Lower lobe of right lung (tissue), 2 donors: ENCODE results near the gene SLC25A18. TPM values are rescaled to one million over a fixed set of nuclear protein-coding genes. Genes with fewer than 3 reads are reported as not detected.

Experiments
- ATAC-seq, 2 donors: fragments of 200-7000 bp; cut with Tn5 transposase; one replicate each; pipeline ENCODE4 v1.9.1; 2020 to 2022; ENCODE audit warnings: mild to moderate bottlenecking in 2 of 2, moderate library complexity in 2 of 2
- DNase-seq: peaks from one replicate; pipeline ENCODE4 v3.0.0-alpha.2; 2020
- H3K27ac ChIP-seq: fragments of 200-600 bp; one replicate; pipeline ENCODE4 v1.8.0; 2022
- H3K27me3 ChIP-seq: fragments of 200-600 bp; one replicate; pipeline ENCODE4 v1.8.0; 2022; ENCODE audit warnings: low read depth
- H3K36me3 ChIP-seq: fragments of 200-600 bp; one replicate; pipeline ENCODE4 v1.8.0; 2022; ENCODE audit warnings: mild to moderate bottlenecking
- H3K4me1 ChIP-seq: fragments of 200-600 bp; one replicate; pipeline ENCODE4 v1.8.0; 2022
- H3K4me3 ChIP-seq: fragments of 200-600 bp; one replicate; pipeline ENCODE4 v1.8.0; 2022; ENCODE audit warnings: mild to moderate bottlenecking
- H3K9me3 ChIP-seq: fragments of 200-600 bp; one replicate; pipeline ENCODE4 v1.8.0; 2022
- intact Hi-C: fragments of 100-400 bp; cut with DNase I; formaldehyde crosslinking; loops from one replicate; pipeline ENCODE4 v1.11.0; 2022
- total RNA-seq: library from RNA; stranded (reverse); fragmentation: NEBNext Ultra II Directional; extraction: Animal tissue kit (Norgen Biotek cat#: 25700); gene quantifications from one replicate; pipeline ENCODE4 v1.2.1, GENCODE V29; 2021
- TF ChIP-seq, protein P1 (sequence below): fragments of 200-600 bp; IDR thresholded peaks from one replicate; pipeline ENCODE4 v1.8.0; 2022; ENCODE audit warnings: antibody characterized with exemption, mild to moderate bottlenecking
- donor health status: DM: no; HTN: yes; CAD: no; lungs with severe emphysema.

The SLC25A18 gene
- total RNA-seq, 1 donor from 2014 or later = 0.50 TPM

DNA sequence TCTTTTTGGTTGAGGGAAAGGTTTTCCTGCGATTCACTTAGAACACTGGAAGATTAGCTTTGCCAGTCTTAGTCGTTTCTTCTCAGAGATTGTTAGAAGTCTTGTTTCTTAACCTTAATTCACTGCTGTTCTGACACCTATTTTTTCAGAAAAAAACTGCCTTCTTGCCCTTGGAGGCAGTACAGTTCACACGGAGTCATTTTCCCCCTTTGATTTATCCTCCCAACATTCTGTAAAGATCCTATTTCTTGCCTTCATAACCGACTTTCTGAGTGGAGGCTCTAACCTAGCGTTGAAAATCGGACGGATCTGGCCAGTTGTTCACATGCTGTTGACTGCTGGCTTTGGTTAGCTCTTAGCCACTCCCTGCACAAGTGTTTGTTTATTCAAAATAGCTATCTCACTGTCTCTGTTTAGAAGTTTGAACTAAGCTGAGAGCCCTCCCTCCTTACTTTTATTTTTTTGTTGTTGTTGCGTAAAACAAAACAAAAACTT is 76.0 kb downstream of the SLC25A18 start:
- peak; percentile 58 to 59 for ATAC-seq
- H3K27me3 ChIP-seq = no peaks in the 10 kb centered on the region
- H3K9me3 ChIP-seq = no peaks in the 10 kb centered on the region
- TF ChIP-seq, protein P1, sequence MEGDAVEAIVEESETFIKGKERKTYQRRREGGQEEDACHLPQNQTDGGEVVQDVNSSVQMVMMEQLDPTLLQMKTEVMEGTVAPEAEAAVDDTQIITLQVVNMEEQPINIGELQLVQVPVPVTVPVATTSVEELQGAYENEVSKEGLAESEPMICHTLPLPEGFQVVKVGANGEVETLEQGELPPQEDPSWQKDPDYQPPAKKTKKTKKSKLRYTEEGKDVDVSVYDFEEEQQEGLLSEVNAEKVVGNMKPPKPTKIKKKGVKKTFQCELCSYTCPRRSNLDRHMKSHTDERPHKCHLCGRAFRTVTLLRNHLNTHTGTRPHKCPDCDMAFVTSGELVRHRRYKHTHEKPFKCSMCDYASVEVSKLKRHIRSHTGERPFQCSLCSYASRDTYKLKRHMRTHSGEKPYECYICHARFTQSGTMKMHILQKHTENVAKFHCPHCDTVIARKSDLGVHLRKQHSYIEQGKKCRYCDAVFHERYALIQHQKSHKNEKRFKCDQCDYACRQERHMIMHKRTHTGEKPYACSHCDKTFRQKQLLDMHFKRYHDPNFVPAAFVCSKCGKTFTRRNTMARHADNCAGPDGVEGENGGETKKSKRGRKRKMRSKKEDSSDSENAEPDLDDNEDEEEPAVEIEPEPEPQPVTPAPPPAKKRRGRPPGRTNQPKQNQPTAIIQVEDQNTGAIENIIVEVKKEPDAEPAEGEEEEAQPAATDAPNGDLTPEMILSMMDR = no peak
- intact Hi-C loops = no loop called here
- peak overlapping the region; percentile 75 for H3K4me3 ChIP-seq
- peaks cover 24% of the 10 kb centered on the region for H3K4me1 ChIP-seq
- H3K27ac ChIP-seq = peak overlapping the region; percentile 100
- peaks cover 3% of the 10 kb centered on the region for H3K36me3 ChIP-seq
- DNase-seq = no peak

Other genes starting within 250 kb of the SLC25A18 start
- 10.9 TPM for gene CECR2, start 194.0 kb upstream of the SLC25A18 start, total RNA-seq
- gene ATP6V1E1, start 65.3 kb downstream of the SLC25A18 start, total RNA-seq = 133 TPM
- 41.2 TPM for gene BCL2L13, start 75.3 kb downstream of the SLC25A18 start, total RNA-seq
- gene BID, start 211.0 kb downstream of the SLC25A18 start, total RNA-seq = 34.3 TPM